Measurements from ENCODE around the gene ENTREP1. TPM values are rescaled to one million over a fixed set of nuclear protein-coding genes. Genes with fewer than 3 reads are reported as not detected.

Gene ENTREP1
- total RNA-seq, 4 donors from 2014 or later: 0.70 to 19.8 (median 3.5) TPM

GRCh38 chr9:69344459-69344858, 19.4 kb downstream of the ENTREP1 start:
- Histone ChIP-seq H3K4me3 (no peak overlapping the region), H3K27me3 (no peaks in the 10 kb centered on the region), H3K36me3 (no peaks in the 10 kb centered on the region), H3K4me1 (no peaks in the 10 kb centered on the region), H3K9me3 (no peaks in the 10 kb centered on the region), H3K27ac (no peak overlapping the region)
- DNase-seq: no peak
- TF ChIP-seq POLR2A (IDR thresholded peaks at IDR 0.05) (no peak), CTCF (IDR thresholded peaks at IDR 0.05) (no peak)

GRCh38 chr9:69346596-69347390, 21.8 kb downstream of the ENTREP1 start:
- no peaks in the 10 kb centered on the region for H3K4me1 ChIP-seq
- no peaks in the 10 kb centered on the region for H3K27me3 ChIP-seq
- H3K27ac ChIP-seq: no peak overlapping the region
- no peaks in the 10 kb centered on the region for H3K36me3 ChIP-seq
- H3K9me3 ChIP-seq: no peaks in the 10 kb centered on the region
- DNase-seq: no peak
- TF ChIP-seq POLR2A (IDR thresholded peaks at IDR 0.05): no peak
- no peak for TF ChIP-seq CTCF (IDR thresholded peaks at IDR 0.05)
- no peak overlapping the region for H3K4me3 ChIP-seq

GRCh38 chr9:69347607-69348006, 22.6 kb downstream of the ENTREP1 start:
- Histone ChIP-seq H3K27me3 (no peaks in the 10 kb centered on the region), H3K27ac (no peak overlapping the region), H3K4me1 (no peaks in the 10 kb centered on the region), H3K9me3 (no peaks in the 10 kb centered on the region), H3K4me3 (no peak overlapping the region), H3K36me3 (no peaks in the 10 kb centered on the region)
- no peak for DNase-seq
- TF ChIP-seq CTCF (IDR thresholded peaks at IDR 0.05): no peak
- TF ChIP-seq POLR2A (IDR thresholded peaks at IDR 0.05): no peak

GRCh38 chr9:69351227-69351626, 26.2 kb downstream of the ENTREP1 start:
- no peaks in the 10 kb centered on the region for H3K9me3 ChIP-seq
- TF ChIP-seq CTCF (IDR thresholded peaks at IDR 0.05) (no peak), POLR2A (IDR thresholded peaks at IDR 0.05) (no peak)
- no peaks in the 10 kb centered on the region for H3K36me3 ChIP-seq
- H3K27me3 ChIP-seq: no peaks in the 10 kb centered on the region
- no peak overlapping the region for H3K4me3 ChIP-seq
- no peak overlapping the region for H3K27ac ChIP-seq
- no peak for DNase-seq
- H3K4me1 ChIP-seq: no peaks in the 10 kb centered on the region

- Histone ChIP-seq H3K4me1 (no peaks in the 10 kb centered on the region), H3K36me3 (no peaks in the 10 kb centered on the region), H3K27ac (no peak overlapping the region), H3K4me3 (no peak overlapping the region), H3K27me3 (no peaks in the 10 kb centered on the region), H3K9me3 (no peaks in the 10 kb centered on the region)
- no peak for TF ChIP-seq POLR2A (IDR thresholded peaks at IDR 0.05)
- no peak for TF ChIP-seq CTCF (IDR thresholded peaks at IDR 0.05)
- DNase-seq: no peak
Measured at GRCh38 chr9:69355232-69355631, 30.2 kb downstream of the ENTREP1 start.
